ENCODE measurements around the gene FNTB. TPM values are rescaled to one million over a fixed set of nuclear protein-coding genes. Genes with fewer than 3 reads are reported as not detected.

FNTB gene
- total RNA-seq, 1 donor from 2014 or later: 6.8 TPM

- H3K36me3 ChIP-seq (ENCODE audit: control insufficient read depth, insufficient read depth, low read length): peaks cover 2% of the 10 kb centered on the region
- FAIRE-seq (no peak), DNase-seq (ENCODE audit: low read depth) (no peak)
- no peaks in the 10 kb centered on the region for H3K27me3 ChIP-seq (ENCODE audit: control insufficient read depth, insufficient read depth, low read length)
- H3K4me3 ChIP-seq (ENCODE audit: low read depth, low read length): no peak overlapping the region
- TF ChIP-seq CTCF (IDR thresholded peaks at IDR 0.05; ENCODE audit: insufficient read depth, low read length, severe bottlenecking): no peak
Measured at GRCh38 chr14:64940336-64940910, 46.3 kb upstream of the FNTB start.

- DNase-seq (ENCODE audit: low read depth) (peak; percentile 91), FAIRE-seq (peak; percentile 89)
- peaks cover 2% of the 10 kb centered on the region for H3K36me3 ChIP-seq (ENCODE audit: control insufficient read depth, insufficient read depth, low read length)
- TF ChIP-seq CTCF (IDR thresholded peaks at IDR 0.05; ENCODE audit: insufficient read depth, low read length, severe bottlenecking): no peak
- no peaks in the 10 kb centered on the region for H3K27me3 ChIP-seq (ENCODE audit: control insufficient read depth, insufficient read depth, low read length)
- peak within 1 kb of the TSS; percentile 40 for H3K4me3 ChIP-seq (ENCODE audit: low read depth, low read length)
Measured at GRCh38 chr14:64942531-64943111, 44.1 kb upstream of the FNTB start, which contains the start of gene GPX2. GPX2 (minus strand) TSS chr14:64942745; CDS start chr14:64942726, 19 bp downstream.

- Histone ChIP-seq H3K27me3 (ENCODE audit: control insufficient read depth, insufficient read depth, low read length) (no peaks in the 10 kb centered on the region), H3K4me3 (ENCODE audit: low read depth, low read length) (no peak overlapping the region), H3K36me3 (ENCODE audit: control insufficient read depth, insufficient read depth, low read length) (peaks cover 2% of the 10 kb centered on the region)
- FAIRE-seq (no peak), DNase-seq (ENCODE audit: low read depth) (no peak)
- no peak for TF ChIP-seq CTCF (IDR thresholded peaks at IDR 0.05; ENCODE audit: insufficient read depth, low read length, severe bottlenecking)
Measured at GRCh38 chr14:64943556-64943955, 43.1 kb upstream of the FNTB start.

- Histone ChIP-seq H3K27me3 (ENCODE audit: control insufficient read depth, insufficient read depth, low read length) (no peaks in the 10 kb centered on the region), H3K4me3 (ENCODE audit: low read depth, low read length) (no peak overlapping the region), H3K36me3 (ENCODE audit: control insufficient read depth, insufficient read depth, low read length) (peaks cover 2% of the 10 kb centered on the region)
- DNase-seq (ENCODE audit: low read depth) (no peak), FAIRE-seq (peak; percentile 91)
- no peak for TF ChIP-seq CTCF (IDR thresholded peaks at IDR 0.05; ENCODE audit: insufficient read depth, low read length, severe bottlenecking)
Measured at GRCh38 chr14:64944041-64944440, 42.7 kb upstream of the FNTB start.

- TF ChIP-seq CTCF (IDR thresholded peaks at IDR 0.05; ENCODE audit: insufficient read depth, low read length, severe bottlenecking): no peak
- Histone ChIP-seq H3K27me3 (ENCODE audit: control insufficient read depth, insufficient read depth, low read length) (no peaks in the 10 kb centered on the region), H3K36me3 (ENCODE audit: control insufficient read depth, insufficient read depth, low read length) (no peaks in the 10 kb centered on the region), H3K4me3 (ENCODE audit: low read depth, low read length) (no peak overlapping the region)
- DNase-seq (ENCODE audit: low read depth) (no peak), FAIRE-seq (no peak)
Measured at GRCh38 chr14:64944861-64945260, 41.8 kb upstream of the FNTB start.

All from bronchial epithelial cell (primary cell).